Measurements from ENCODE around the gene LEAP2.

Gene LEAP2

DNA sequence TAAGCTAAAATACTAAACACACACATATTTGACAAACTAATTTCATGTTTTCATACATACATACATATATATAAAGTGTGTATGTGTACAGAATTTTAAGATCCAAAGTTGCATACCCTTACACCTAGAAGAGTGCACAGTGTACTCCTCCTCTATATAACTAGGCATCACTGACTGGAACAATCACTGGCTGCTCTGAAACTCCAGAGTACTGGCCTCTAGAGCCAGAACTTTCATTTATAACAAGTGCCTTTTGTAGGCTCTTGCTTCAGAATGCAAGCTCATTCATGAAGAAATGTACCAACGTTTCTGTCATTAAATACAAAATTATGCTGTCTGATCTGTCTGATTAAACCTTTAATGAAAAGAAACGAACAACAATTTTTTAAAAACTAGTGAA, 4.0 kb downstream of the LEAP2 start:
- no peak for DNase-seq (ENCODE audit: low read depth in 4 of 4, low spot score in 1 of 4)

DNA sequence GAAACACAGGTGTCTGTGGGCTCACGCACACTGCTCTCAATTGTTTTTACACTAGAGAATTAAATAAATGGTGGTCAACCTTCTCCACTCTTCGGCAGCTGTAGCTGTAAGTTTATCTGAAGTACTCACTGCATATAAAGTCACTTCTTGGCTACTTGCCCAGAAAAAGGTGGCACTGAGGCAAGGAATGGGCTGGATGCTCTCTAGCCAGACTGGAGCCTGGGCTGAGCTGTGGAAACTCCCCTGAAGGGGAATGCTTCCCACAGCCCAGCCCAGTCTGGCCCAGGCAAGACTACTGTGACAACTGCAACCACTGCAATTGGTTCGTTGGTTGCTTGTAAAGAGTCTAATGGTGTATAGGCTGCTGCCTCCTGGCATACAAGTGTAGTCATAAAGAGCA, 4.5 kb downstream of the LEAP2 start:
- no peak for DNase-seq (ENCODE audit: low read depth in 4 of 4, low spot score in 1 of 4)

DNA sequence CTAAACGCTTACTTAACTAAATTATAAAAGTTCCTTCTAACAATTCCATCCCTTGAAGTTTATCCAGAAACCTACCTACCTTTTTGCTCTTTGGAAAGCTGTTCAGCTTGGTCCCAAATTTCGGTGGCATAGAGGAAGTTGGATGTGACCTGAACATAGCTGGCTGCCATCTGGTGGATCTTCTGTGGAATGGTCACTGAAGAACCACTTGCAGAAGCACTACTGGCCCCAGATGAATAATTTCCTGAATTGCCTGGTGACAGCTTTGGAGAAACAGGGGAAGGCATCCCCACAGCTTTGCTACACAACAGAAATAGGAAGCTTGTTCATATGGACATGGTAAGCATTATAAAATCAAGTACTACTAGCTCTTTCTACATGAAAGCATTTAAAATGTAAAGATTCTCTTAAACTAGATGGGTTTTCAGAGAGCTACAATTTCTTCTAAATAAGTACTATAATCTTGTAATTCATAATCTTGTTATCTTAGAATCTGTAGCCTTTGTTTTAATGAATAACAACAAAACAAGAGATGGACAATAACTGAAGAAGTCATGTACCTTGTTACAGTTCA, 9.9 kb downstream of the LEAP2 start:
- DNase-seq (ENCODE audit: low read depth in 4 of 4, low spot score in 1 of 4): no peak

DNA sequence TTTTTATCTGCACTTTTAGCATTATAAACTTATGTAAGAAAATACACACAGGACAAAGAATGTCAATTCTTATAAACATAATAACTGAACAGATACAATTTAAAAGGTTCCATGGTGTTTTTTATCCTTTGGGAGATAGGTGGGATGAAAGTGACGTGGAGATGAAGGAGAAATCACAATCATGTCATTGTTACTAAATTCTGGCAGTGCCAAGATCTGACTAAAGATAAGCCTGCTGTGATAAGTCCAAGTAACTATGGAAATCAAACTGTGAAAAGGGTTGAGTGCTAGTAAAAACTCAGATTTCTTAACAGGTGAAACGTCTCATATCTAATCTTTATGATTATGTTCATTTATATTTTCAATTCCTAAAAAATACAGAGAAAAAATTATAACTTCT, 11.1 kb downstream of the LEAP2 start:
- no peak for DNase-seq (ENCODE audit: low read depth in 4 of 4, low spot score in 1 of 4)

- no peak for DNase-seq (ENCODE audit: low read depth in 4 of 4, low spot score in 1 of 4)
These were observed 12.8 kb downstream of the LEAP2 start for GRCh38 chr5:132886064-132886823.

DNA sequence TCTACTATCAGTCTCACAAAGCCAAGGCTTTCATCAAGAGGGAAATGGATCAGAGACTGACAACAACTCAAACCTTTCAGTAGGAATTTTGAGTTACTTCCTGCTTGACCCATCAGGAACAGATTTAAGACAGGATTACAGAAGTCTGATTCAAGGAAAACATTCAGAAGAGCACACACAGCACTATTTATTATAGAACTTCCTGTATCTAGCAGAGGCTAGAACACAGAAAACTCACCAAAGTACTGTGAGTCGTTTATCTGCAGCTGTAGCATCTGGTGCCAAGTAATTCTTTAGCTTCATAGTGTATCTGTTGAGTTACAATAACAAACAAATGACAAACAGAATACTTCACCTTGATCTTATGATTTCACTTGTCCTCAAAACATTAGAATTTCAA, 13.8 kb downstream of the LEAP2 start:
- DNase-seq (ENCODE audit: low read depth in 4 of 4, low spot score in 1 of 4): no peak

GRCh38 chr5:132889501-132889900, 16.0 kb downstream of the LEAP2 start:
- no peak for DNase-seq (ENCODE audit: low read depth in 4 of 4, low spot score in 1 of 4)

DNA sequence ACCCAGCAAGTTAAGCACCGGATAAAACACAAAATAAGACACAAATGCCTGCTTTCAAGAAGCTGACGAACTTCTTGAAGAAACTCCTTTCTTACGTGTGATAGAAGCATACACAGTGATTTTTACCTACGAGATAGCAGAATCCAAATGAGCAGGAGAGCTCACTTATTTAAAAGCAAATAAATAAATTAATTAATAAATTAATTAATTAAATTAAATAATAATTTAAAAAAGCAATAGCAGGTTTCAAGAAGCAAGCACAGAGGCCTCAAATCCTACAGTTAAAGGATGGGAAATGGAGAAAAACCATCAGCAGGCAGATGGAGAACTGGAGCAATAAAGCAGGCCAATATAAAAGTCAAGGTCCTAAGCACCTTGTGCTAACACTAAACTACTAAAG, 17.3 kb downstream of the LEAP2 start:
- DNase-seq (ENCODE audit: low read depth in 4 of 4, low spot score in 1 of 4): no peak

DNA sequence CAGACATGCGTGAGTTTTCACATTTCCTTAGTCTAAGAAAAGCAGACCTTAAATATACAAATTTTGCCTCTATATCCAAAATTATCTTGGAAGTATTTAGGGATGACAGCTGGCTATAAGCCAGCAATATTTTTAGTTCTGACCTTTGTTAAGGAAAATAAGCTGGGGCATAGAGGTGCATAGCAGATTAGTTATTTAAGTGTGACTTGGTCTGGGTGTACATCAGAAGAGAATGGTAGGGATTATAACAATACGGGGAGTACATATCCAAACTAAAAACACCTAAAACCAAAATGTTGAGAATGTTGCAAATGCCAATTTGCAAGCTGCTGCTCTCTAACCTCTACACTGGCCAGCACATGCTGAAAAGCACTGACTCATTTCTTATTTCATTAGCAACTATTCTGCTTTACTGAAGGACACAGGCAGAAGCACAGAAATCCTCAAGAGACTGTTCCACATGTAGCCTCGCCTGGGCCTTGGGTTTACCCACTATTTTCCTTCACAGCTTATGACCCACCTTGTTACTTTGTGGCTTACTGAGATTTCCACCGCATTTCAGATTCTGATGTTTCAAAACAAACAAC, 22.3 kb downstream of the LEAP2 start:
- no peak for DNase-seq (ENCODE audit: low read depth in 4 of 4, low spot score in 1 of 4)

DNA sequence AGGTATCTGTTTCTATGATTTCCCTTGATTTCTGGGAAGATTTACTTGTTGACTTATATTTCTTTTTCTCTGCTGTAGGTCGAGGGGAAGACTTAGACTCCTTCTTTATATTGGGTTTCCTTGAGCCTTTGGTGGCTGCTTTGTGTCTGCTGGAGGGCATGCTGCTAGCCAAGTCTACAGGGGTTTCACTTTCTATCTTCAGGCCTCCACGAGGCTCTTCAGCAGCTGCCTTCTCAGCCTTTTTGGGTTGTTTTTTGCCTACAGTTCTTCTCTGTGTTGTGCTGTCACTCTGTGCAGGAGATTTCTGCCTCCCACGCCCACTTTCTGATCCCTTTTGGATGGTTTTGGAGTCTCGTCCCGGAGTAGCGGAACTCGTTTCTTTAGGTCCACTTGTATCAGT, 23.2 kb downstream of the LEAP2 start:
- no peak for DNase-seq (ENCODE audit: low read depth in 4 of 4, low spot score in 1 of 4)

DNA sequence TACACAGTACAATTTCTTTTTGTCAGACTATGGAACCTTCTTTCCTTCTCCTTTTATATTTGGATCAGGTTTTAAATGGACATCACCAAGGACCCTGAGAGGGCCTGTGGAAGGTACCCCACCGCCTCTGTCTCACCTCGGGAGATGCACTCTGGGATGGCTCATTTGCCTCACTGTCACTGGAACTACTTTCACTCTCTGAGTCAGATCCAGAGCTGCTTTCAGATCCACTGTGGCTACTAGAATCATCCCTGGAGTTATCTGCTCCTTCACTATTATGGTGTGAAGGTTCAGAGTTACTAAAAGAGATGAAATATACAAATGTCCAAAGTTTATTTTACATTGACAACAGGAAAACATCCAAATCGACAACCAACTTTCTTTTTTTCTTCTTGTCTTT, 24.6 kb downstream of the LEAP2 start:
- DNase-seq (ENCODE audit: low read depth in 4 of 4, low spot score in 1 of 4): no peak

GRCh38 chr5:132901036-132901435, 27.6 kb downstream of the LEAP2 start:
- no peak for DNase-seq (ENCODE audit: low read depth in 4 of 4, low spot score in 1 of 4)

DNA sequence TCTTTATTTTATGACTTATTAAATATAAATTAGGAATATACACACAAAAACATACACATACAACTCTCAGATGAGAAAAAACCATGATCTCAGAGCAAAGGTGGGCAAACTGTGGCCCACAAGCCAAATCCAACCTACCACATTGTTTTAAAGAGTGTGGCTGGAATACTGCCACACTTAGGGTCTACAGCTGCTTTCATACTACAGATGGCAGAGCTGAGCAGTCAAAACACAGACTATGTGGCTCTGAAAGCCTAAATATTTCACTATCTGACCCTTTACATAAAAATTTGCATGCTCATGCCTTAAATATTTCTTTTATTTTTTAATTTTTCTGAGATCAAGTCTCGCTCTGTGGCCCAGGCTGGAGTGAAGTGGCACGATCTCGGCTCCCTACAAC, 28.3 kb downstream of the LEAP2 start:
- no peak for DNase-seq (ENCODE audit: low read depth in 4 of 4, low spot score in 1 of 4)

DNA sequence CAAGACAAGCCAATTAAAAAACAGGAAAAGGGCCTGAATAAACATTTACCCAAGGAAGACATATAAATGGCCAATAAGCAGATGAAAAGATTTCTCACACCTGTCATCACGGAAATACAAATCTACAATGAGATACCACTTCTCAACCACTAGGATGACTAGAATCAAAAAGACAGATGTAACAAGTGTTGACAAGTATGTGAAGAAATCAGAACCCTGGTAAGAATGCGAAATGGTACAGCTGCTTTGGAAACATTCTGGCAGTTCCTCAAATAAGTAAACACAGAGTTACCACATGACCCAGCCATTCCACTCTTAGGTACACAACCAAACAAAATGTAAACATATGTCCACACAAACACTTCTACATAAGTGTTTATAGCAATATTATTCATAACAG, 32.5 kb downstream of the LEAP2 start:
- DNase-seq (ENCODE audit: low read depth in 4 of 4, low spot score in 1 of 4): no peak

GRCh38 chr5:132907161-132907560, 33.7 kb downstream of the LEAP2 start:
- no peak for DNase-seq (ENCODE audit: low read depth in 4 of 4, low spot score in 1 of 4)

DNA sequence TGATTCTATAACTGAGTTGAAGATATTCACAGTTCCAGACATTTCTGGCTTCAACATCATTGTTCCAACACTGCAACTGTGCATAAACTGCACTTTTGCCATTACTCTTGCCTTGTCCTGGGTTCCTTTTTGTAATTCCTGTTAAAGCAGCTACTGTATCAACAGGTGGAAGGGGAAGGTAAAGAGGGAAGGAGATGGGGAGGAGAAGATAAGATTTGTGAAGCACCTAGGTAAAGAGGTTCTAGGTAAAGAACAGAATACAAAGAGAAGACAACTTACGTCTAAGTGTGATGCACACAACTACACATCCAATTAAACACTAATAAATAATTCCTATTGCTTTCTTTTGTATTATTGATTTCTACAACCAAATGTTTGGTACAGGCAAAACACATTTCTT, 36.2 kb downstream of the LEAP2 start:
- no peak for DNase-seq (ENCODE audit: low read depth in 4 of 4, low spot score in 1 of 4)

DNA sequence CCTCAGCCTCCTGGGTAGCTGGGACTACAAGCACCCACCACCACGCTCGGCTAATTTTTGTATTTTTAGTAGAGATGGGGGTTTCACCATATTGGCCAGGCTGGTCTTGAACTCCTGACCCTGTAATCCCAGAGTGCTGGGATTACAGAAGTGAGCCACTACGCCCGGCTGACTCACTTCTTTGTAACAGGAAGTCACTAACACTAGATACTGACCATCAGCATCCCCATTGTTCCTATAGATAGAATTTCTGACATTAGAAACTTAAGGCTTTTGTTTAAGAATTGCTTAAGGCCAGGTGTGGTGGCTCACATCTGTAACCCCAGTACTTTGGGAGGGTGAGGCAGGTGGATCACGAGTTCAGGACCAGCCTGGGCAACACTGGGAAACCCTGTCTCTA, 42.2 kb downstream of the LEAP2 start:
- DNase-seq (ENCODE audit: low read depth in 4 of 4, low spot score in 1 of 4): no peak

DNA sequence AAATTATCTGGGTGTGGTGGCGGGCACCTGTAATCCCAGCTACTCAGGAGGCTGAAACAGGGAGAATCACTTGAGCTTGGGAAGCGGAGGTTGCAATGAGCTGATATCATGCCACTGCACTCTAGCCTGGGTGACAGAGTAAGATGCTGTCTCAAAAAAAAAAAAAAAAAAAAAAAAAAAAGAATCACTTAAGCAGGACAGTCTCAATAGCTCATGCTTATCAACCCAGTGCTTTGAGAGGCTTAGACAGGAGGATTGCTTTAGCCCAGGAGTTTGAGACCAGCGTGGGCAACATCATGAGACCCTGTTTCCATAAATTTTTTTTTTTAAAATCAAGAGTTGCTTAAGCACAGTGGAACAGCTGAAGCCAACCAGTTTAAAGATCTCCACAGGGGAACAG, 42.6 kb downstream of the LEAP2 start:
- DNase-seq (ENCODE audit: low read depth in 4 of 4, low spot score in 1 of 4): no peak

All from stimulated activated CD4-positive, alpha-beta T cell treated with anti-CD3 and anti-CD28 coated beads, Interleukin-1b, Interleukin-23, amount 100 ng/mL, for 24 hours (primary cell).